HG03095 (cell line): ENCODE data around the gene HMOX1.
"Not testable (repeated sequence)": the region's sequence is repeated elsewhere in the genome, so short reads cannot be mapped to it uniquely, and the experiment has no call there.

Experiments used
- ATAC-seq: cut with Tn5 transposase; IDR thresholded peaks from one replicate; pipeline ENCODE4 v1.9.1; 2021; ENCODE audit warnings: moderate library complexity; ENCODE audit not compliant: unreplicated experiment

The HMOX1 gene

GRCh38 chr22:35349704-35350538 lies 31.0 kb upstream of the HMOX1 start:
- no peak for ATAC-seq

GRCh38 chr22:35350539-35351503 lies 30.1 kb upstream of the HMOX1 start:
- ATAC-seq, result peak; percentile 70

- no peak for ATAC-seq
Observed at GRCh38 chr22:35352214-35353111, 28.4 kb upstream of the HMOX1 start.

- ATAC-seq, result no peak
Observed at GRCh38 chr22:35353318-35353717, 27.6 kb upstream of the HMOX1 start.

GRCh38 chr22:35354068-35354467 lies 26.8 kb upstream of the HMOX1 start:
- ATAC-seq, result no peak

GRCh38 chr22:35357883-35358621 lies 22.8 kb upstream of the HMOX1 start:
- no peak for ATAC-seq

GRCh38 chr22:35359380-35360065 lies 21.4 kb upstream of the HMOX1 start:
- ATAC-seq, result no peak

GRCh38 chr22:35361001-35361558 lies 19.8 kb upstream of the HMOX1 start:
- no peak for ATAC-seq

GRCh38 chr22:35363566-35364086 lies 17.3 kb upstream of the HMOX1 start:
- ATAC-seq, result no peak

- ATAC-seq, result not testable (repeated sequence)
Observed at GRCh38 chr22:35364230-35364629, 16.7 kb upstream of the HMOX1 start.

GRCh38 chr22:35367331-35367886 lies 13.5 kb upstream of the HMOX1 start:
- no peak for ATAC-seq

GRCh38 chr22:35368386-35368785 lies 12.5 kb upstream of the HMOX1 start:
- no peak for ATAC-seq

- ATAC-seq, result no peak
Observed at GRCh38 chr22:35369996-35370395, 10.9 kb upstream of the HMOX1 start.

GRCh38 chr22:35373781-35374180 lies 7.1 kb upstream of the HMOX1 start:
- ATAC-seq, result no peak

GRCh38 chr22:35375031-35375430 lies 5.9 kb upstream of the HMOX1 start:
- ATAC-seq, result no peak

GRCh38 chr22:35375526-35375925 lies 5.4 kb upstream of the HMOX1 start:
- ATAC-seq, result no peak

GRCh38 chr22:35376728-35377472 lies 4.0 kb upstream of the HMOX1 start:
- ATAC-seq, result peak; percentile 43

- ATAC-seq, result no peak
Observed at GRCh38 chr22:35377735-35378134, 3.2 kb upstream of the HMOX1 start.
